Activated T-cell treated with anti-CD3 and anti-CD28 coated beads, Interleukin-2, amount 50 U/mL, for 72 hours (primary cell): ENCODE measurements around the gene ANLN. TPM values are rescaled to one million over a fixed set of nuclear protein-coding genes. Genes with fewer than 3 reads are reported as not detected.
"Not testable (repeated sequence)": the region's sequence is repeated elsewhere in the genome, so short reads cannot be mapped to it uniquely, and the experiment has no call there.

Experiments used
- ATAC-seq, 2 donors: fragments of 150-1000 bp; cut with Tn5 transposase; replicated peaks in 1 of 2; 2 replicates each; pipeline ENCODE4 v1.10.0; 2021; ENCODE audit warnings: moderate library complexity in 2 of 2, mild to moderate bottlenecking in 1 of 2
- DNase-seq, 2 donors: peaks; one replicate each; pipeline ENCODE4 v3.0.0; 2021 to 2022; ENCODE audit warnings: mixed read lengths in 1 of 2
- H3K27ac Mint-ChIP-seq: one replicate; pipeline ENCODE4 v1.8.0; 2022; ENCODE audit warnings: mild to moderate bottlenecking, moderate library complexity, mixed read lengths
- H3K27me3 Mint-ChIP-seq: one replicate; pipeline ENCODE4 v1.8.0; 2022; ENCODE audit warnings: low read depth, mixed read lengths
- H3K36me3 Mint-ChIP-seq, 2 donors: one replicate each; pipeline ENCODE4 v1.8.0; 2022; ENCODE audit warnings: mixed read lengths in 2 of 2, mild to moderate bottlenecking in 1 of 2; ENCODE audit not compliant: insufficient read depth in 2 of 2
- H3K4me1 Mint-ChIP-seq: one replicate; pipeline ENCODE4 v1.8.0; 2022; ENCODE audit warnings: low read depth, mixed read lengths
- H3K4me3 Mint-ChIP-seq, 2 donors: one replicate each; pipeline ENCODE4 v1.8.0; 2022; ENCODE audit warnings: mild to moderate bottlenecking in 2 of 2, mixed read lengths in 2 of 2, moderate library complexity in 2 of 2
- H3K9me3 Mint-ChIP-seq, 2 donors: one replicate each; pipeline ENCODE4 v1.8.0; 2022; ENCODE audit warnings: mixed read lengths in 2 of 2
- total RNA-seq, 2 donors: library from RNA; stranded (reverse); gene quantifications; one replicate each; pipeline ENCODE4 v1.2.3, GENCODE V29; 2022

Gene ANLN
- total RNA-seq, 2 donors from 2014 or later = 46.1 to 49.5 TPM

- DNase-seq, H3K4me3 Mint-ChIP-seq: not testable (repeated sequence)
These were observed 99.0 kb downstream of the ANLN start for GRCh38 chr7:36488672-36489071.

GRCh38 chr7:36490419-36490830 is 100.8 kb downstream of the ANLN start:
- no peak for DNase-seq
- Mint-ChIP-seq H3K9me3 (no peaks in the 10 kb centered on the region), H3K36me3 (peaks cover 0 to 2% of the 10 kb centered on the region in 2 donors)

More at GRCh38 chr7:36488672-36489071, 99.0 kb downstream of the ANLN start:
- not testable (repeated sequence) for H3K27ac Mint-ChIP-seq, ATAC-seq, H3K4me1 Mint-ChIP-seq, H3K36me3 Mint-ChIP-seq, H3K27me3 Mint-ChIP-seq, H3K9me3 Mint-ChIP-seq

GRCh38 chr7:36491317-36491716 is 101.7 kb downstream of the ANLN start:
- DNase-seq (no peak), ATAC-seq (no peak)
- H3K9me3 Mint-ChIP-seq = no peaks in the 10 kb centered on the region
- peaks cover 5% of the 10 kb centered on the region for H3K27me3 Mint-ChIP-seq
- H3K4me3 Mint-ChIP-seq = no peak overlapping the region
- peaks cover 0 to 2% of the 10 kb centered on the region in 2 donors for H3K36me3 Mint-ChIP-seq
- no peak overlapping the region for H3K27ac Mint-ChIP-seq
- H3K4me1 Mint-ChIP-seq = peaks cover 5% of the 10 kb centered on the region

More at GRCh38 chr7:36490419-36490830, 100.8 kb downstream of the ANLN start:
- no peak overlapping the region for H3K4me3 Mint-ChIP-seq
- H3K4me1 Mint-ChIP-seq = peaks cover 5% of the 10 kb centered on the region
- ATAC-seq = no peak
- H3K27me3 Mint-ChIP-seq = peaks cover 5% of the 10 kb centered on the region
- H3K27ac Mint-ChIP-seq = no peak overlapping the region

- H3K27me3 Mint-ChIP-seq = peaks cover 10% of the 10 kb centered on the region
- H3K36me3 Mint-ChIP-seq = no peaks in the 10 kb centered on the region
- DNase-seq (no peak), ATAC-seq (no peak)
- no peaks in the 10 kb centered on the region for H3K4me1 Mint-ChIP-seq
- H3K4me3 Mint-ChIP-seq = no peak overlapping the region
- H3K9me3 Mint-ChIP-seq = no peaks in the 10 kb centered on the region
- H3K27ac Mint-ChIP-seq = no peak overlapping the region
These were observed 106.9 kb downstream of the ANLN start for GRCh38 chr7:36496576-36496975.

GRCh38 chr7:36497176-36497575 is 107.5 kb downstream of the ANLN start:
- ATAC-seq = not testable (repeated sequence)

GRCh38 chr7:36497775-36498174 is 108.1 kb downstream of the ANLN start:
- no peak for ATAC-seq
- H3K9me3 Mint-ChIP-seq = no peaks in the 10 kb centered on the region
- H3K36me3 Mint-ChIP-seq = no peaks in the 10 kb centered on the region
- H3K4me1 Mint-ChIP-seq = no peaks in the 10 kb centered on the region
- DNase-seq = no peak
- peaks cover 12% of the 10 kb centered on the region for H3K27me3 Mint-ChIP-seq
- H3K4me3 Mint-ChIP-seq = no peak overlapping the region
- H3K27ac Mint-ChIP-seq = no peak overlapping the region

More at GRCh38 chr7:36497176-36497575, 107.5 kb downstream of the ANLN start:
- not testable (repeated sequence) for H3K4me1 Mint-ChIP-seq, DNase-seq, H3K4me3 Mint-ChIP-seq, H3K9me3 Mint-ChIP-seq, H3K27ac Mint-ChIP-seq, H3K36me3 Mint-ChIP-seq
- peaks cover 10% of the 10 kb centered on the region for H3K27me3 Mint-ChIP-seq

Other genes starting within 250 kb of the ANLN start
- 1 to 10 TPM; 1.2 to 1.8 TPM for gene EEPD1, start 236.6 kb upstream of the ANLN start, total RNA-seq